ENCODE data around the gene BRSK1. TPM values are rescaled to one million over a fixed set of nuclear protein-coding genes. Genes with fewer than 3 reads are reported as not detected.
A peak's percentile ranks its signal among the peaks of the same experiment; 100 is the strongest.

BRSK1 gene
- total and polyA plus RNA-seq, 2 of the 13 experiments (the other 11 are each of a cell fraction or from before 2014, with no cell fraction given) = 0.18 to 1.2 TPM

DNA sequence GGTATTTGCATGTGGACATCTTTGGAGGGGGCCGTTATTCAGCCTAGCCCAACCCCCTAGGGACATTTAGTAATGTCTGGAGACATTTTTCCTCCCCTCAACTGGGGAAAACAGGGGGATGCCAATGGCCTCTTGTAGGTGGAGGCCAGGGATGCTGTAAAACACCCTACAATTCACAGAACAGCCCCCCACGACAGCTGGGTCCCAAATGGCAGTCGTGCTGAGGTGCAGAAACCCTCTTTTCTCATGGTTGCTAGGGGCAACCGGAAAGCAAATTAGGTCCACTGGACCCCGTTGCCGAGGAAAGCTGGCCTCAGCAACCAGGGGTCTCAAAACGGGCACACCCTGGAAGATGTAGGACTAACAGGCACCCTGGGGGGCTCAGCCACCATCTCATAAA is 26.7 kb downstream of the BRSK1 start:
- ATAC-seq (no peak), DNase-seq (ENCODE audit: low spot score) (no peak), FAIRE-seq (no peak)
- BruUV-seq (replicated peaks) = no TSS peak
- 37% methylated on average over 2 of the region's 7 CpGs for WGBS (ENCODE audit: low lambda C conversion rate)
- intact Hi-C loops (cut with micrococcal nuclease; ENCODE audit: unreplicated experiment) = no loop called here
- no peaks in the 10 kb centered on the region for H3K9me3 ChIP-seq (ENCODE audit: low read length)
- H3K4me1 ChIP-seq (ENCODE audit: insufficient read depth, low read length) = peaks cover 14% of the 10 kb centered on the region
- H3K79me2 ChIP-seq (ENCODE audit: insufficient read depth, low read length) = no peaks in the 10 kb centered on the region
- no peak for TF ChIP-seq ZFP90 (CRISPR knock-in tag; IDR thresholded peaks at IDR 0.05; ENCODE audit: borderline replicate concordance)
- TF ChIP-seq, protein P1, sequence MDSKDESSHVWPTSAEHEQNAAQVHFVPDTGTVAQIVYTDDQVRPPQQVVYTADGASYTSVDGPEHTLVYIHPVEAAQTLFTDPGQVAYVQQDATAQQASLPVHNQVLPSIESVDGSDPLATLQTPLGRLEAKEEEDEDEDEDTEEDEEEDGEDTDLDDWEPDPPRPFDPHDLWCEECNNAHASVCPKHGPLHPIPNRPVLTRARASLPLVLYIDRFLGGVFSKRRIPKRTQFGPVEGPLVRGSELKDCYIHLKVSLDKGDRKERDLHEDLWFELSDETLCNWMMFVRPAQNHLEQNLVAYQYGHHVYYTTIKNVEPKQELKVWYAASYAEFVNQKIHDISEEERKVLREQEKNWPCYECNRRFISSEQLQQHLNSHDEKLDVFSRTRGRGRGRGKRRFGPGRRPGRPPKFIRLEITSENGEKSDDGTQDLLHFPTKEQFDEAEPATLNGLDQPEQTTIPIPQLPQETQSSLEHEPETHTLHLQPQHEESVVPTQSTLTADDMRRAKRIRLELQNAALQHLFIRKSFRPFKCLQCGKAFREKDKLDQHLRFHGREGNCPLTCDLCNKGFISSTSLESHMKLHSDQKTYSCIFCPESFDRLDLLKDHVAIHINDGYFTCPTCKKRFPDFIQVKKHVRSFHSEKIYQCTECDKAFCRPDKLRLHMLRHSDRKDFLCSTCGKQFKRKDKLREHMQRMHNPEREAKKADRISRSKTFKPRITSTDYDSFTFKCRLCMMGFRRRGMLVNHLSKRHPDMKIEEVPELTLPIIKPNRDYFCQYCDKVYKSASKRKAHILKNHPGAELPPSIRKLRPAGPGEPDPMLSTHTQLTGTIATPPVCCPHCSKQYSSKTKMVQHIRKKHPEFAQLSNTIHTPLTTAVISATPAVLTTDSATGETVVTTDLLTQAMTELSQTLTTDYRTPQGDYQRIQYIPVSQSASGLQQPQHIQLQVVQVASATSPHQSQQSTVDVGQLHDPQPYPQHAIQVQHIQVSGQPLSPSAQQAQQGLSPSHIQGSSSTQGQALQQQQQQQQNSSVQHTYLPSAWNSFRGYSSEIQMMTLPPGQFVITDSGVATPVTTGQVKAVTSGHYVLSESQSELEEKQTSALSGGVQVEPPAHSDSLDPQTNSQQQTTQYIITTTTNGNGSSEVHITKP (CRISPR knock-in tag; IDR thresholded peaks at IDR 0.05; ENCODE audit: low read depth) = no peak
- peak; percentile 22; the same call in 1 of the 2 replicates for TF ChIP-seq RFX1 (IDR thresholded peaks at IDR 0.05)
- TF ChIP-seq PTBP1 (IDR thresholded peaks at IDR 0.05; ENCODE audit: low read depth, low read length, poor library complexity, severe bottlenecking) = no peak
- no peak for TF ChIP-seq SOX6 (IDR thresholded peaks at IDR 0.05)
- TF ChIP-seq SOX6 (CRISPR knock-in tag; IDR thresholded peaks at IDR 0.05) = no peak
- no peak for TF ChIP-seq ZFP41 (CRISPR knock-in tag; IDR thresholded peaks at IDR 0.05; ENCODE audit: borderline replicate concordance)
- H4K20me1 ChIP-seq (ENCODE audit: insufficient read depth, low read length) = no peaks in the 10 kb centered on the region
- H3K36me3 ChIP-seq (replicated peaks in 1 of 2; ENCODE audit: control insufficient read depth in 1 of 2, insufficient read depth in 2 of 2, low read length in 2 of 2) = no peaks in the 10 kb centered on the region
- no peak overlapping the region for H3K4me3 ChIP-seq (replicated peaks in 1 of 3; ENCODE audit: insufficient read depth in 1 of 3, low read depth in 2 of 3, low read length in 3 of 3)
- in situ Hi-C loops (cut with HindIII; ENCODE audit: extremely low pct_ligation_motif_present, low pct_unique_long_range_greater_than_20kb) = no loop called here
- peaks cover 0 to 5% of the 10 kb centered on the region in 2 experiments; a peak in 1 of 5 replicates for H3K27me3 ChIP-seq (ENCODE audit: control insufficient read depth in 1 of 2, insufficient read depth in 2 of 2, low read length in 2 of 2)
- no peak overlapping the region for H3K27ac ChIP-seq (ENCODE audit: extremely low read length, insufficient read depth, low read length)
- no peak overlapping the region for H2AFZ ChIP-seq (ENCODE audit: low read length)
- POLR2A ChIA-PET = interaction anchor here (1.0 kb wide), 1 partner anchor 97 kb away, joined by 3 read pairs; the partner anchor contains the start of gene UBE2S
- CTCF ChIA-PET (ENCODE audit: low intra/inter-chr PET ratio, low total read pairs) = no interaction called here
- peak overlapping the region; percentile 28; the same call in 1 of the 2 replicates for H3K4me2 ChIP-seq (ENCODE audit: low read depth, low read length)
- H3K9ac ChIP-seq (ENCODE audit: insufficient read depth, low read depth, low read length) = no peak overlapping the region
